Spleen (tissue), 7 donors: Measurements from ENCODE around the gene PNMA8A.

Source experiments
- CTCF ChIP-seq, 11 experiments: fragments of 200-600 bp in 7 of 11; fragments of 450-650 bp in 4 of 11; sonication (generic) in 4 of 11; IDR thresholded peaks in 8 of 11; conservative IDR thresholded peaks in 3 of 11; 1 replicate in 7 of 11; 2 replicates in 4 of 11; pipeline versions ENCODE4 v1.4.0 to v1.8.0; 2016 to 2021; ENCODE audit warnings: antibody characterized with exemption in 11 of 11, inconsistent platforms in 4 of 11, mild to moderate bottlenecking in 1 of 11
- POLR2AphosphoS5 ChIP-seq, 3 donors: sonication (generic); formaldehyde crosslinking; IDR thresholded peaks; one replicate each; pipeline ENCODE4 v1.5.1; 2017; ENCODE audit warnings: antibody characterized with exemption in 3 of 3
- donor health status: DM: no; HTN: no; CAD: no; lungs with moderate emphysema.
- donor health status: DM: no; HTN: no; CAD: no.
- donor health status: DM: no; HTN: no; CAD: no.

GRCh38 chr19:46503848-46504453 is 32.6 kb upstream of the PNMA8A start:
- TF ChIP-seq CTCF (IDR thresholded peaks at IDR 0.05 in 8 of 11, conservative IDR thresholded peaks at IDR 0.05 in 3 of 11) (no peak), POLR2AphosphoS5 (IDR thresholded peaks at IDR 0.05) (no peak)
